ENCODE data around the gene KCNQ5. TPM values are rescaled to one million over a fixed set of nuclear protein-coding genes. Genes with fewer than 3 reads are reported as not detected.

The KCNQ5 gene
- total RNA-seq, 1 donor from 2014 or later, result 1.5 TPM

GRCh38 chr6:73003302-73003701, 381.4 kb downstream of the KCNQ5 start:
- Mint-ChIP-seq H3K27me3 (ENCODE audit: unreplicated experiment) (peaks cover 5% of the 10 kb centered on the region), H3K36me3 (ENCODE audit: unreplicated experiment) (no peaks in the 10 kb centered on the region), H3K4me3 (ENCODE audit: unreplicated experiment) (no peak overlapping the region), H3K4me1 (ENCODE audit: low read depth, unreplicated experiment) (no peaks in the 10 kb centered on the region), H3K9me3 (ENCODE audit: unreplicated experiment) (no peaks in the 10 kb centered on the region), H3K27ac (ENCODE audit: unreplicated experiment) (no peak overlapping the region)
- no peak for TF ChIP-seq CTCF (IDR thresholded peaks at IDR 0.05; ENCODE audit: partially characterized antibody, unreplicated experiment)
- DNase-seq, result no peak

GRCh38 chr6:73004231-73004630, 382.4 kb downstream of the KCNQ5 start:
- Mint-ChIP-seq H3K9me3 (ENCODE audit: unreplicated experiment) (no peaks in the 10 kb centered on the region), H3K27ac (ENCODE audit: unreplicated experiment) (no peak overlapping the region), H3K27me3 (ENCODE audit: unreplicated experiment) (peaks cover 5% of the 10 kb centered on the region), H3K4me3 (ENCODE audit: unreplicated experiment) (no peak overlapping the region), H3K4me1 (ENCODE audit: low read depth, unreplicated experiment) (no peaks in the 10 kb centered on the region), H3K36me3 (ENCODE audit: unreplicated experiment) (no peaks in the 10 kb centered on the region)
- DNase-seq, result no peak
- no peak for TF ChIP-seq CTCF (IDR thresholded peaks at IDR 0.05; ENCODE audit: partially characterized antibody, unreplicated experiment)

- Mint-ChIP-seq H3K9me3 (ENCODE audit: unreplicated experiment) (no peaks in the 10 kb centered on the region), H3K4me3 (ENCODE audit: unreplicated experiment) (no peak overlapping the region), H3K4me1 (ENCODE audit: low read depth, unreplicated experiment) (no peaks in the 10 kb centered on the region), H3K36me3 (ENCODE audit: unreplicated experiment) (no peaks in the 10 kb centered on the region), H3K27me3 (ENCODE audit: unreplicated experiment) (peaks cover 4% of the 10 kb centered on the region), H3K27ac (ENCODE audit: unreplicated experiment) (no peak overlapping the region)
- no peak for TF ChIP-seq CTCF (IDR thresholded peaks at IDR 0.05; ENCODE audit: partially characterized antibody, unreplicated experiment)
- no peak for DNase-seq
Observed at GRCh38 chr6:73004861-73005260, 383.0 kb downstream of the KCNQ5 start.

- no peaks in the 10 kb centered on the region for H3K27me3 Mint-ChIP-seq (ENCODE audit: unreplicated experiment)
- TF ChIP-seq CTCF (IDR thresholded peaks at IDR 0.05; ENCODE audit: partially characterized antibody, unreplicated experiment), result no peak
- no peaks in the 10 kb centered on the region for H3K4me1 Mint-ChIP-seq (ENCODE audit: low read depth, unreplicated experiment)
- DNase-seq, result no peak
- no peak overlapping the region for H3K4me3 Mint-ChIP-seq (ENCODE audit: unreplicated experiment)
- no peaks in the 10 kb centered on the region for H3K36me3 Mint-ChIP-seq (ENCODE audit: unreplicated experiment)
- H3K9me3 Mint-ChIP-seq (ENCODE audit: unreplicated experiment), result no peaks in the 10 kb centered on the region
- H3K27ac Mint-ChIP-seq (ENCODE audit: unreplicated experiment), result no peak overlapping the region
Observed at GRCh38 chr6:73006146-73006545, 384.3 kb downstream of the KCNQ5 start.

- H3K27me3 Mint-ChIP-seq (ENCODE audit: unreplicated experiment), result no peaks in the 10 kb centered on the region
- no peaks in the 10 kb centered on the region for H3K9me3 Mint-ChIP-seq (ENCODE audit: unreplicated experiment)
- no peak for TF ChIP-seq CTCF (IDR thresholded peaks at IDR 0.05; ENCODE audit: partially characterized antibody, unreplicated experiment)
- DNase-seq, result no peak
- no peaks in the 10 kb centered on the region for H3K36me3 Mint-ChIP-seq (ENCODE audit: unreplicated experiment)
- no peak overlapping the region for H3K4me3 Mint-ChIP-seq (ENCODE audit: unreplicated experiment)
- H3K27ac Mint-ChIP-seq (ENCODE audit: unreplicated experiment), result no peak overlapping the region
- no peaks in the 10 kb centered on the region for H3K4me1 Mint-ChIP-seq (ENCODE audit: low read depth, unreplicated experiment)
Observed at GRCh38 chr6:73011945-73012344, 390.1 kb downstream of the KCNQ5 start.
